Hematopoietic multipotent progenitor cell treated with erythropoietin and hydrocortisone succinate and interleukin-3 and kit ligand, for 4 days (in vitro differentiated cells): ENCODE measurements around the gene CD300LG.
"Not testable (repeated sequence)": the region's sequence is repeated elsewhere in the genome, so short reads cannot be mapped to it uniquely, and the experiment has no call there.

Experiments used
- DNase-seq: peaks from one replicate; pipeline ENCODE4 v3.0.0-alpha.2; 2015

The CD300LG gene

GRCh38 chr17:43881181-43881580, 34.2 kb downstream of the CD300LG start:
- DNase-seq: no peak

GRCh38 chr17:43881758-43882505, 35.0 kb downstream of the CD300LG start:
- no peak for DNase-seq

- no peak for DNase-seq
Measured at GRCh38 chr17:43882761-43883415, 35.9 kb downstream of the CD300LG start.

DNA sequence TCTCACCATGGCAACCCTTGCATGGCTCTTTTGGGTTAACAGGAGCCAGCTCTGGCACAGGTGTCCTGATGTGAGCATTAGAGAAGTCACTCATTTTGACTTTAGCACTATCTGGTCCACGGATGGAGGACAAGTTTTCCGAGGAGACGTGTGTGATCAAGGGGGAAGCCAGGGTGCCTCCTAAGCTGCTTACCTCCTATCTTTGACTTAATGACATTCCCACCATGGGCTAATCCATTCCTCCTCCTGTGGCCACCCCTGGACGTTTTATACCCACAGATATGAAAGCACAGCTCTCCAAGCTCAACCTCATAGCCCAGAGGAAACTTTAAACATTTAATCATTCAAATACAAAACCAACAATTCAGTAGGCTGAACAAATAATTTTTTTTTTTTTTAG, 41.6 kb downstream of the CD300LG start:
- no peak for DNase-seq

GRCh38 chr17:43890240-43890639, 43.3 kb downstream of the CD300LG start:
- DNase-seq: no peak

GRCh38 chr17:43891851-43892646, 45.1 kb downstream of the CD300LG start:
- DNase-seq: no peak

DNA sequence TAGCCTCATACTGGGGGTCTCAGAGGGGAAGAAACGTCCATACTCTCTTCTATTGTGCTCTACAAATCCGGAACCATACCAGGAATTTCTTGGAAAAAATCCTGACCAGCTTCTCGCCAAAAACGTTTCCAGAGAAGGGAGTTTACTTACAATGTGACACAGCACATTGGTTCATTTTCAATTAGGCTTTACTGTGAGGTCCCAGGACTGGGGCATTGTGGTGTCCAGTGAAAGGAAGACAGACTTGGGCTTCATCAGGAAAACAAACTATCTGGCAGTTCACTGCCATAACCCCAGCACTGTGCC, 45.6 kb downstream of the CD300LG start:
- no peak for DNase-seq

DNA sequence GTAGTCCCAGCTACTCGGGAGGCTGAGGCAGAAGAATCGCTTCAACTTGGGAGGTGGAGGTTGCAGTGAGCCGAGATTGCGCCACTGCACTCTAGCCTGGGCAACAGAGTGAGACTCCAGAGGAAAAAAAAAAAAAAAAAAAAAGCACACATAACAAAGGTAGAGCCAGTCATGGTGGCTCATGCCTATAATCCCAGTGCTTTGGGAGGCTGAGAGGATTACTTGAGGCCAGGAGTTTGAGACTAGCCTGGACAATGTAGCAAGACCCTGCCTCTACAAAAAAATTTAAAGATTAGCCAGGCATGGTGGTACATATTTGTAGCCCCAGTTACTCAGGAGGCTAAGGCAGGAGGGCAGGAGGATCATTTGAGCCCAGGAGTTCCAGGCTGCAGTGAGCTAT, 47.5 kb downstream of the CD300LG start:
- not testable (repeated sequence) for DNase-seq

DNA sequence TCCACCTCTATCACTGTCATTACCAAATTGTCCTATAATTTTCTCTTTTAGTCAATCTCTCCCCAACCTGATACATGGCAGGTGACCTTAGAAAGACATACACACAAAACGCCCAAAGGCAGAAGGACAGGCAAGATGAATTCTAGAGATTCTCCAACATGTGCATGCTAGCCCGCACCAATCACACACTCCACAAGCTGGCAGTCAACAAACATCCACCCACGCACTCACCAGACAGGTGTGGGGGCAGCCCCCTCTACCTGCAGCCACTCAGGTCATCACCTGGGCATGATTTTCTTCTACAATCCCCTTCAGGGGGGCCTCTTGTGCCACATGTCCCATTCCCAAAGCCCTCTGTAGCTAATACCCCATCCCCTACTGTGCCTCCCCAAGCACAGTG, 50.9 kb downstream of the CD300LG start:
- DNase-seq: no peak

DNA sequence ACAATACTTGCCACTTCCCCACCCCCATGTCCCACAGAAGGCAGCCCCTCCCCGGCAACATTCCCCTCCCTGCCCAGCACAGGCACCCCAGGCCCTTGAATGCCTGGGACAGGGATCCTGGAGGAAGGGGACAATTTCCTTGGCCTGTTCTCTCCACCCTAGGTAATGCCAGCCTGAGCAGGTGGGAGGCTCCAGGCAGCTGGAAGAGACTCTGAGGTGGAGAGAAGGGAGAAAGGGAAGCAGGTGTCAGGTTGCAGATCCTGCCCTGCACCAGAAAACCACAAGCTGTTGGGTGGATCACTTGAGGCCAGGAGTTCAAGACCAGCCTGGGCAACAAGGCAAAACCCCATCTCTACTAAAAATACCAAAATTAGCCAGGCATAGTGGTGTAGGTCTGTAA, 51.5 kb downstream of the CD300LG start:
- no peak for DNase-seq

DNA sequence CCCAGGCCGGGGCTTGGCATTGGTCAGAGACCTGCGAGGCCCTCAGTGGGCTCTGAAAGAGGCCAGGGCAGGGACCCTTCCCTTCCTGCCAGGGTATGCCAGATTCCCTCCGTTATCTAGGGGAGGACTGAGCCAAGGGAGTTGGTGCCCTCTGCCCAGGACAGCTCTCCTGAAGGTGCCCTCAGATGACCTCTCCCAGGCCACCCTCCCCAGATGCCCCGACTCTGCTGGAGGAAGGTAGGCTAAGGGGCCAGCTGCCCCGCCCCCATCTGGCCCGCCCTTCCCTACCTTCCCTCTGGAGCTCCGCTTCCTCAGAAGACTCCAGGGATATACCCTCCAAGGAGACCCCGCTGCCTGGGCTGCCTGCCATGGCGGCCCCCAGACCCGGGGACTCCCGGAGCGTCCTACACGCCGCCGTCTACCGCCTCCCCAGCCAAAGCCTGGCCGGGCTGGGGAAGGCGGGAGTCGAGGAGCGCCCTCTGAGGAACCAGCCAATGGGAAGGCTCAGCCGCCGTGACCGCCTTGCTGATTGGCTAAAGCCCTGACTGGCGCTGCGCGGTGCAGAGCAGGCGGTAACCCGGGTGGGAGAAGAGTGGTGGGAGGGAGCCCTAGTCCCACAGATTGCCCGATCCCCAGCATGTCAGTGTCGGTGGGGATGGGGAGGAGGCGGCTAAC, 53.3 kb downstream of the CD300LG start:
- peak; percentile 91 for DNase-seq

- DNase-seq: no peak
Measured at GRCh38 chr17:43900858-43901754, 54.1 kb downstream of the CD300LG start.

GRCh38 chr17:43901861-43902589, 55.0 kb downstream of the CD300LG start:
- no peak for DNase-seq

DNA sequence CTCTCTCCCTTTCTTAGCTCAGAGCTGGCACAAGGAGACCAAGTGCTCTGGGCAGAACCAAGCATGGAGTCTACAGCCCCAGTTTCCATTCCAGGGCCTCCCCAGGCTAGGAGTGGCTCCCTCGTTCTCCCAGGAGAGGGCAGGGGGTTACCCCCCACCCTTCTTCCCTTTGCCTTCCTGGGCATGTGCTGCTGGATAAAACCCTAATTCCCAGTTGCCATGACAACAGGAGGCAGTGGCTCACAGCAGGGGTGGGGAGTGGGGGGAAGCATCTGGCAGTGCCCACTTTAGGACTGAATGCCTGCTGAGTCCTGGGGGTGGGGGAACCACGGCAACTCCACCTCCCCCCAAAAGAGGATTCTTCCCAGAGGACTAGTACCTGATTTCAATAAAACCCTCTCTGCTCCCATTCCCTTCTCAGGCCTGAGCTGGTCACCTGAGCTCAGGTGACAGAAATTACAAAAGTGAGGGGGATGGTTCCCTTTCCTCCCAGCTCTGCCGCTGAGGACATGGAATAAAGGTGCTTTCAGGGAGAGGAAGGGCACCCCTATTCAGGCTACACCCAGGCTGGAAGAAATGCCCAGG, 58.5 kb downstream of the CD300LG start:
- DNase-seq: no peak

- peak; percentile 40 for DNase-seq
Measured at GRCh38 chr17:43905985-43906852, 59.2 kb downstream of the CD300LG start.

DNA sequence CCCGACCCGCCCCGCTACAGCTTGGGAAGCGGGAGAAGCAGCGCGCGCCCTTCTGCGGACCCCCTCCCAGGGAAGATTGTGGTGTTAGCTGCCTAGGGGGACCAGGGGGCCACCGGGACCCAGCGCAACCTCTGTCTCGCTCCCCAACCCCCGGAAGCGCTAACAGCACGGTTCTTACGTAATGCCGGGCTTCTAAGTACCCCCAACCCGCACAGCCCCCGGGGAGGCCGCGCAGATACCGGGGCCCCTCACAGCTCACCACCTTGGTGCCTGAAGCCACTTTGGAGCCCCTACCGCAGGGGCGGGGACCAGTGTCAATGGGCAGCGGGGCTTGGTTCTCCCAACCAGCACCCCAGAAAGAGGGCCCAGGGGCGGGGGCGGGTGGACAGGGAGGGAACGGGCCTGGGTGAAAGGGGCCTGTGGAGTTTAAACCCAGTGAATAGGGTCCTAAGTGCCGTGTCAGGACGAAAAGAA, 60.0 kb downstream of the CD300LG start:
- no peak for DNase-seq

- DNase-seq: peak; percentile 80
Measured at GRCh38 chr17:43907425-43907981, 60.5 kb downstream of the CD300LG start, which contains the start of gene MPP2. Gene MPP2 (minus strand): TSS chr17:43907536. CDS start chr17:43904460, 3,076 bp downstream.

DNA sequence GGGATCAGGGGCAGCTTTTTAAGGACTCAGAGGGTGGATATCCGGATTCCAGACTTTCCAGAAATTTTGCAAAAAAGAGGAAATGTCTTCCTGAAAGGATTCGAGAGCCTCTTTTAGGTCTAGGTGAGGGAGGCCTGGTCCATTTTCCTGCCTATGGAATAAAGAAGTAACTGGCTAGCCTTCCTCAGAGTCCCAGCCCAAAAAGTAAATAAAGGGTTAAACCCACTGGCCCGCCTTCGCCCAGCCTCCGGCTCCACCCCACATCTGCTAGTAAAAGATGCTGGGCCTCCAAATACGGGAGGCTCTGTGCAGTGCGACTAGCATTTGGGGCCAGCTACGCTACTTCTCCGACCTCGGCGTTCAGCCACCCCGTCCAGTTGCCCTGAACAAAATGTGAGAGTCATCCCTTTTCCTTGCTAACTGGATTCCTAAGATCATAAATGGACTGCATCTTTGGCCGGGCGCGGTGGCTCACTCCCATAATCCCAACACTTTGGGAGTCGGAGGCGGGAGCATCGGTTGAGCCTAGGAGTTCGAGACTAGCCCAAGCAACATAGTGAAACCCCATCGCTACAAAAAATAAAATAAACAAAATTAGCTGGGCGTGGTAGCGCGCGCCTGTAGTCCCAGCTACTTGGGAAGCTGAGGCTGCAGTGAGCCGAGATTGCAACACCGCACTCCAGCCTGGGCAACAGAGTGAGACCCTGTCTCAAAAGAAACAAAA, 61.2 kb downstream of the CD300LG start:
- peak; percentile 81 for DNase-seq
